Umbilical cord (tissue), 2 donors: Measurements from ENCODE around the gene DCLK2. TPM values are rescaled to one million over a fixed set of nuclear protein-coding genes. Genes with fewer than 3 reads are reported as not detected.
A peak's percentile ranks its signal among the peaks of the same experiment; 100 is the strongest.

ENCODE experiments used
- DNase-seq: peaks from one replicate; pipeline ENCODE4 v3.0.0-alpha.2; 2015; ENCODE audit warnings: low spot score
- total RNA-seq: library from RNA; depleted of rRNA; stranded (reverse); fragments of >200 nt; gene quantifications from one replicate; pipeline ENCODE4 v1.2.3, GENCODE V29; 2014; ENCODE audit warnings: low replicate concordance; ENCODE audit not compliant: insufficient read depth

Gene DCLK2
- total RNA-seq, 1 donor from 2014 or later = 8.9 TPM

- no peak for DNase-seq
Measured at GRCh38 chr4:150117629-150118028, 39.4 kb downstream of the DCLK2 start.

GRCh38 chr4:150119492-150119891 lies 41.2 kb downstream of the DCLK2 start:
- DNase-seq = peak; percentile 37

- DNase-seq = no peak
Measured at GRCh38 chr4:150123087-150123486, 44.8 kb downstream of the DCLK2 start.

- no peak for DNase-seq
Measured at GRCh38 chr4:150123796-150124677, 45.8 kb downstream of the DCLK2 start.

GRCh38 chr4:150126201-150126863 lies 48.1 kb downstream of the DCLK2 start:
- peak; percentile 46 for DNase-seq

- no peak for DNase-seq
Measured at GRCh38 chr4:150126864-150127203, 48.6 kb downstream of the DCLK2 start.

GRCh38 chr4:150127757-150128156 lies 49.5 kb downstream of the DCLK2 start:
- DNase-seq = no peak

GRCh38 chr4:150130933-150131332 lies 52.7 kb downstream of the DCLK2 start:
- DNase-seq = no peak

GRCh38 chr4:150131581-150132228 lies 53.5 kb downstream of the DCLK2 start:
- DNase-seq = no peak

GRCh38 chr4:150133605-150134004 lies 55.4 kb downstream of the DCLK2 start:
- no peak for DNase-seq

- no peak for DNase-seq
Measured at GRCh38 chr4:150135134-150135772, 57.0 kb downstream of the DCLK2 start.

- DNase-seq = no peak
Measured at GRCh38 chr4:150136036-150136435, 57.8 kb downstream of the DCLK2 start.

- no peak for DNase-seq
Measured at GRCh38 chr4:150136481-150136880, 58.2 kb downstream of the DCLK2 start.

- DNase-seq = no peak
Measured at GRCh38 chr4:150139297-150139865, 61.1 kb downstream of the DCLK2 start.

GRCh38 chr4:150140774-150141400 lies 62.6 kb downstream of the DCLK2 start:
- peak; percentile 37 for DNase-seq

GRCh38 chr4:150141756-150142155 lies 63.5 kb downstream of the DCLK2 start:
- DNase-seq = no peak

- no peak for DNase-seq
Measured at GRCh38 chr4:150142831-150143230, 64.6 kb downstream of the DCLK2 start.

GRCh38 chr4:150145090-150145945 lies 67.1 kb downstream of the DCLK2 start:
- DNase-seq = peak; percentile 35

- peak; percentile 26 for DNase-seq
Measured at GRCh38 chr4:150145946-150146340, 67.7 kb downstream of the DCLK2 start.

GRCh38 chr4:150149381-150149780 lies 71.1 kb downstream of the DCLK2 start:
- DNase-seq = no peak
